SK-N-MC (cell line): ENCODE results near the gene LRRC36.

Source experiments
- DNase-seq: peaks from one replicate; pipeline ENCODE4 v3.0.0-alpha.2; 2011; ENCODE audit warnings: low read depth, low spot score
- H3K27ac ChIP-seq: fragments of 200-600 bp; sonication (generic); 2 replicates; pipeline ENCODE4 v1.5.1; 2016; ENCODE audit warnings: mixed run types
- H3K36me3 ChIP-seq: fragments of 200-600 bp; sonication (generic); 2 replicates; pipeline ENCODE4 v1.6.1; 2017; ENCODE audit warnings: antibody characterized with exemption, low read length, mixed read lengths; ENCODE audit not compliant: insufficient read depth
- H3K4me3 ChIP-seq: fragments of 200-600 bp; sonication (generic); 2 replicates; pipeline ENCODE4 v1.5.1; 2016
- H3K9ac ChIP-seq: fragments of 200-600 bp; sonication (generic); 2 replicates; pipeline ENCODE4 v1.8.0; 2017; ENCODE audit warnings: mixed run types, mixed read lengths; ENCODE audit not compliant: insufficient read length
- H3K9me3 ChIP-seq: fragments of 200-600 bp; sonication (generic); 2 replicates; pipeline ENCODE4 v1.6.1; 2017; ENCODE audit warnings: low read depth, mild to moderate bottlenecking, antibody characterized with exemption, low read length, moderate library complexity, mixed read lengths
- EZH2 ChIP-seq: fragments of 200-600 bp; sonication (generic); IDR thresholded peaks from one replicate; pipeline ENCODE4 v1.6.1; 2017; ENCODE audit warnings: antibody characterized with exemption
- FOXP2 ChIP-seq: optimal IDR thresholded peaks from 2 replicates; pipeline ENCODE3; 2011; ENCODE audit warnings: mild to moderate bottlenecking, moderate library complexity; ENCODE audit not compliant: insufficient read depth; ENCODE audit errors: extremely low read length, control extremely low read depth
- POLR2AphosphoS5 ChIP-seq: IDR thresholded peaks from 2 replicates; pipeline ENCODE4 v1.6.1; 2012; ENCODE audit warnings: mild to moderate bottlenecking, low read depth, low read length, borderline replicate concordance

LRRC36 gene

DNA sequence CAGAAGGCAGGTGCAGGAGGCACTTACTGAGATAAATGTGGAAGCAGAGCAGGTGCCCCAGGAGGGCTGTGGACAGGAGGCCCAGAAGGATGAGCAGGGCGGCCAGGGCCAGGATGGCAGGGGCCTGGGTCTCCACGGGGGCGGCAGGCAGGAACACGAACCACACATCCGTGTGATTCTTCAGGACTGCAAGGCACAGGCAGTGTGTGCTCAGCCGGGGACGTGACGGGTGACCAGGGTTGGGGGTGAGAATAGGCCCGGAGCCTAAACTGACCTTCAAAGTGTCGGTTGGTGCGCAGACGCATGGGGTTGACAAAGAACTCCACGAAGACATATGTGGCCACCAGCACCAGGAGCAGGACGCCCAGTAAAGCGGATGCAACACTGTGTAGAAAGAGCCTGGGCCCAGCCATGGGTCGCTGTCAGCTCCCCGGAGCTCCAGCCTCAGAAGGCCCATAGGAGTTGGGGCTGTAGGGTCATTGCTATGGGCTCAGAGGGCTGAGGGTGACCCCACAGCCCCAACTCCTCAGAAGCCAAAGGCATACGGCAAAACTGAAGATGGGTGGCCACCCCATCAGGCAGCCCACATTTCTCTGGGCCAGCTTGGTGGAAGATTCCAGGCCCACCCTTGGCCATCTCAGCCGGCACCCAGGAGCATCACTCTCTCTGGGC, 72.1 kb downstream of the LRRC36 start:
- Histone ChIP-seq H3K27ac (no peak overlapping the region), H3K9me3 (no peaks in the 10 kb centered on the region), H3K9ac (no peak overlapping the region), H3K4me3 (no peak overlapping the region), H3K36me3 (no peaks in the 10 kb centered on the region)
- TF ChIP-seq EZH2 (no peak), POLR2AphosphoS5 (no peak), FOXP2 (no peak)
- DNase-seq: no peak

DNA sequence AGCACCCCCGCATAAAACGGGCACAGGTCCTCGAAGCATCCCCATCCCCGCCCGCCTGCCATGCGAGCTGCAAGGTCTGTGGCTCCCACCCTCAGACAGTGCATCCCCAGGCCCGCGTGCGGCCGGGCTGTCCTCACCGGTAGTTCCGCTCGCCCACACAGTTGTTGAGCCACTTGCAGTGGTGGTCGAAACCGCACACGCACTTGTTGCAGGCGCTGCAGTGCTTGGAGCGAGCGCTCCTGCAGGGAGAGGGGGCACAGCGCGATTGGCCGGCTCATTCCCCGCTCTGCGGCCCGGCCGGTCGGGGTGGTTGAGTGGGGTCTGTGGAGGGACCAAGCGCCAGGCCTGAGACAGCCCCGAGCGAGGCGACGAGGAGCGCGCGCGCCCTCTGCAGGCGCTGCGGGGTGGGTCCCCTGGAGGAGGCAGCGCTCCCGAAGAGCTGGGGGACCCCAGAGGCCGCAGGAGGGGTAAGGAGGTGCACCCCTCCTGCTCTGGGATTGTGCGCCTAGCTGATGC, 72.7 kb downstream of the LRRC36 start:
- H3K4me3 ChIP-seq: no peak overlapping the region
- TF ChIP-seq EZH2: no peak
- no peak for TF ChIP-seq POLR2AphosphoS5
- TF ChIP-seq FOXP2: no peak
- no peaks in the 10 kb centered on the region for H3K9me3 ChIP-seq
- no peak overlapping the region for H3K9ac ChIP-seq
- no peak overlapping the region for H3K27ac ChIP-seq
- no peak for DNase-seq
- no peaks in the 10 kb centered on the region for H3K36me3 ChIP-seq

DNA sequence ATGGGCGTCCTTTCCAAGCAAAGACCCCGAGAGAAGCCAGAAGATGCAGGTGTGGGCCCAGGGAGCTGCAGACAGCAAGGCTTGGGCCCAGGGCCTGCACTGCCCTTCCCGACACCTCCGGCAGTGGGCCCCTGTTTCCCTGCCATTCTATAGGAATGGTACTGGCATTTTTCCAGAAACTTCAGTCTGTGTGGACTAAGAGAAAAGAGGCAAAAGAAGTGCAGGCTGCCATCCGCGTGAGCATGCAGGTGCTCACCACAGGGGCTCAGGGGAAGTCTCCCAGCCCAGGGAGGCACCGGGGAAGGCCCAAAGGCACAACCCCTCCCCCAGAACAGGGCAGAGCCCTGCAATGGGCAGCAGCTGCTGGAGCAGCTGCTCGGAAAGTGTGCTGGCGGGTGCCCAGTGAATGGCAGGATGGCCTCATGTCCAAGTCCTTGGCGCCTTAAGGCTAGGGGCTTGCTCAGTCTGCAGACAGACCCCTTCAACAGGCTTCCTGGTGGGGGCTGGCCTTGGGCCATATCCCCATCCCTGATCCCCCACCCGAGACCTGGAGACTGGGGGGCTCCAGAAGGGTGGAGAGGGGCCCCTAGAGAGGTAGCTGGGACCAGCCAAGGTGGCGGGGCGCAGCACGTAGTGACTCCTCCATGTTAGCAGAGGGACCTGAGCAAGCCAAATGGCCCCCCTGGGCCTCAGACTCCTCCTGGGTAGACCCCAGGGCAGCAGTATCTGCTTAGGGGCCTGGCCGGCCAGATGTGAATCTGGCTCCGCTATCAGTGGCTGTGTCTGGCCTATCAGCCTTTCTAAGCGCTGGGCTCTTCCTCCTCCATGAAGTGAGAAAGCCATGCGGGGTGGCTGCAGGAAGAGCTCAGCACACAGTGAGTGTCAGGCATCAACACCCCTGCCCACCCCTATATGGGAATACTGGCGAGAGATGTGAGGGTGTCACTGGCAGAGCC, 73.4 kb downstream of the LRRC36 start:
- Histone ChIP-seq H3K27ac (no peak overlapping the region), H3K36me3 (no peaks in the 10 kb centered on the region), H3K9me3 (no peaks in the 10 kb centered on the region), H3K4me3 (no peak overlapping the region), H3K9ac (no peak overlapping the region)
- TF ChIP-seq EZH2 (no peak), FOXP2 (no peak), POLR2AphosphoS5 (no peak)
- no peak for DNase-seq

DNA sequence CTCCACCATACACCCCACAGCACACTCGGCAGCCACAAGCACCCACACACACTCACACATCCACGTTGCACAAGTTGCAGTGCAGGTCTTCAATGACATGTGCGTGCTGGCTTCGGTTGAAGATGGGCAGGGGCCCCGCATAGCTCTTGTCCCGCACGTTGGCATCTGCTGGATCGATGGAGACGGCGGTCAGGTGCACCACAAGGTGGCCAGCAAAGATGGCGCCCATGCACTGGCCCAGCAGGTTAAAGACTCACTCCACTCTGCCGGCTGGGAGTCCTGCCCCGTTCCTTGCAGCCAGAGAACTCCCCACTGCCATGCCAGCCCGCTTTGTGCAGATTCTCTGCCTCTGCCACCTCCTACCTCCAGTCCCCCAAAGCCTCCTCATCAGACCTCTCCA, 74.3 kb downstream of the LRRC36 start:
- DNase-seq: no peak
- TF ChIP-seq POLR2AphosphoS5 (no peak), EZH2 (no peak)
- H3K36me3 ChIP-seq: no peaks in the 10 kb centered on the region

DNA sequence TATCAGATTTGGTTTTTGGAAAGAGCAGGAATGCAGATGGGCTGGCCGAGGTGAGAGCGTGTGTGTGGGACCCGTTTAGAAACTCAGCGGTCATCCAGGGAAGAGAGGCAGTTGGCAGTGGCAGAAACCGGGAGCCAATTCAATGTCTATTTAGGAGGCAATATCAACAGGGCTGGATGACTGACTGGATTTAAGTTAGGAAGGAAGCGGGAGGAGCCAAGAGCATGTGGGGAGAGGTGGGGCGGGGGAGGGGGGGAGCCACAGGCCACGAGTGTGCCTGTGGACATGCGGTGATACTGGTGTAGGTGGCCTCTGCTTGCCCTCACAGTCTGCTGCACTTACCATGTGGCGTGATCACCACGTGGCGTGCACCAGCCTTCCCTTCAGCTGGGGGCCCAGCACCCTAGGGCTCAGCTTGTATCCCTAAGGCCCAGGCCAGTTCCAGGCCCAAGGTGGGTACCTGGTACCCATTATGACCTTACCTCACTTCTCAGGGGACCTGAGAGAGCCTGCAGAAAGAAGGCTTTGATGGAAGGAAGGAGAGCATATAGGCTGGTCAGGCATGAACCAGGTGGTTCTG, 77.5 kb downstream of the LRRC36 start:
- no peaks in the 10 kb centered on the region for H3K36me3 ChIP-seq
- no peak overlapping the region for H3K9ac ChIP-seq
- no peak overlapping the region for H3K27ac ChIP-seq
- no peak for TF ChIP-seq FOXP2
- no peak for TF ChIP-seq POLR2AphosphoS5
- no peak for TF ChIP-seq EZH2
- DNase-seq: no peak
- H3K9me3 ChIP-seq: no peaks in the 10 kb centered on the region
- no peak overlapping the region for H3K4me3 ChIP-seq

More for the DNA sequence above, 74.3 kb downstream of the LRRC36 start:
- no peaks in the 10 kb centered on the region for H3K9me3 ChIP-seq
- H3K27ac ChIP-seq: no peak overlapping the region
- no peak overlapping the region for H3K4me3 ChIP-seq
- no peak overlapping the region for H3K9ac ChIP-seq

DNA sequence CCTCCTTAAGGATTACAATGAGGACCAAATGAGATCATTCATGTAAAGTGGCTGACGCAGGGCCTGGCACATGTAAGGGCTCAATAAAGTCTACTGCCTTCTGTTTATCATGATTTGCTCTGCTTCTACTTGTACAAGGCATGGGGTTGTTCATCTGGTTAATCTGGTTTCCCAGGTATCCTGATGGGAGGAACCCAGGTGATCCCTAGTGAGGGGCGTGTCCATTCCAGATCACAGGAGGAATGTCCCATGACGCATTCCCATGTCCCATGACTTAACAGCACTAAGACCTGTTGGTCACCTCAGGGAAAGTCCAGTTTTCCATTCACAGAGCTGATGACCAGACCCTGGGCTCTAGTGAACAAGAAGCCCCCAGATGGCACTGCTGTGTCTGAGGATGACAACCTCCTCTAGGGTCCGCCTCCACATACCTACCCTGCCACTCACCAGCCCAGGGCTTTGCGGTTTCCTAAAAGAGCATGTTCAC, 78.2 kb downstream of the LRRC36 start:
- no peak overlapping the region for H3K27ac ChIP-seq
- H3K9ac ChIP-seq: no peak overlapping the region
- no peak overlapping the region for H3K4me3 ChIP-seq
- no peak for DNase-seq
- no peaks in the 10 kb centered on the region for H3K9me3 ChIP-seq
- TF ChIP-seq POLR2AphosphoS5 (no peak), FOXP2 (no peak), EZH2 (no peak)
- H3K36me3 ChIP-seq: no peaks in the 10 kb centered on the region

DNA sequence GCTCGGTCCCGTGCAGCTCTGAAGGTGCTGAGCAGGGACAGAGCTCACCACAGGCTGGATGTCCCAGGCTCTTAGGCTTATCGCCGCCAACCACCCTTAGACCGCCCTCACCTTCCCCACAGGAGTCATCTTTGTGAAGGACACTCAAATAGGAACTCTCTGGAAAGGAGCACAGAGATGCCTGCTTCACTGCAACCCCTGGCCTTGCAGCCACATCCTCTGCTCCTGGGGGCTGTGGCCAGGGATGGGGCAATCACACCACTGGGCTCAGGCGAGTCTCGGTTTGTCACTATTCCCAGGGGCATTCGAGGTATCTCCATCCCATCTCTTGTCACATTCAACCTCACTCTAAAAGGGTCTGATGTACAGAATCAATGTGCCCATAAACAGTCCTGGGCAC, 78.7 kb downstream of the LRRC36 start:
- no peak for DNase-seq
- TF ChIP-seq FOXP2 (no peak), EZH2 (no peak), POLR2AphosphoS5 (no peak)
- Histone ChIP-seq H3K36me3 (no peaks in the 10 kb centered on the region), H3K9me3 (no peaks in the 10 kb centered on the region), H3K9ac (no peak overlapping the region), H3K27ac (no peak overlapping the region), H3K4me3 (no peak overlapping the region)
